AG04450 (cell line): Measurements from ENCODE around the gene FOXJ3. TPM values are rescaled to one million over a fixed set of nuclear protein-coding genes. Genes with fewer than 3 reads are reported as not detected.

ENCODE experiments used
- CTCF ChIA-PET: fragments of 300-600, 350-600 bp; formaldehyde crosslinking; extraction: SDS; loops from one replicate; lab custom pipeline; 2022; ENCODE audit warnings: antibody characterized with exemption, inconsistent platforms; lab: Charles Lee
- POLR2A ChIA-PET: fragments of 350-600 bp; formaldehyde crosslinking; extraction: SDS; loops from one replicate; lab custom pipeline; 2021; ENCODE audit warnings: antibody characterized with exemption, inconsistent platforms; lab: Yijun Ruan, JAX
- DNase-seq: peaks from one replicate; pipeline ENCODE4 v3.0.0-alpha.2; 2011; ENCODE audit warnings: low read depth, low spot score
- H3K27ac ChIP-seq: one replicate; pipeline ENCODE4 v1.5.1; 2012; ENCODE audit warnings: low read depth, low read length, control low read depth
- H3K27me3 ChIP-seq: one replicate; pipeline ENCODE4 v1.6.0; 2012; ENCODE audit warnings: low read length; ENCODE audit not compliant: control insufficient read depth, insufficient read depth
- H3K4me3 ChIP-seq: 2 replicates; pipeline ENCODE4 v1.5.1; 2011; ENCODE audit warnings: mild to moderate bottlenecking, low read depth, low read length, control low read depth
- H3K9me3 ChIP-seq: 2 replicates; pipeline ENCODE4 v1.5.1; 2012; ENCODE audit warnings: low read length; ENCODE audit not compliant: control insufficient read depth, insufficient read depth
- CTCF ChIP-seq: IDR thresholded peaks from 2 replicates; pipeline ENCODE4 v1.5.1; 2011; ENCODE audit warnings: low read depth, low read length, control low read depth, inconsistent platforms
- polyA plus RNA-seq: library from polyadenylated mRNA; depleted of rRNA; stranded (reverse); fragments of >200 nt; gene quantifications from 2 replicates; pipeline ENCODE4 v1.2.3, GENCODE V29; 2011

The FOXJ3 gene
- polyA plus RNA-seq, 1 experiment, result 36.2 TPM

GRCh38 chr1:42173155-42173933 is 161.7 kb downstream of the FOXJ3 start:
- peak; percentile 98 for TF ChIP-seq CTCF
- H3K9me3 ChIP-seq, result no peaks in the 10 kb centered on the region
- no peak for DNase-seq
- H3K4me3 ChIP-seq, result no peak overlapping the region
- no peaks in the 10 kb centered on the region for H3K27me3 ChIP-seq
- ChIA-PET POLR2A (interaction anchor here (0.6 kb wide), 1 partner anchor 14 kb away, joined by 3 read pairs; no protein-coding TSS in a partner anchor), CTCF (interaction anchor here (0.6 to 3.2 kb wide), 86 partner anchors 8 to 695 kb away, joined by 3 to 35 read pairs (median 4); partner anchors contain the start of genes C1orf50, CCDC30, GUCA2A and P3H1)
- no peak overlapping the region for H3K27ac ChIP-seq

DNA sequence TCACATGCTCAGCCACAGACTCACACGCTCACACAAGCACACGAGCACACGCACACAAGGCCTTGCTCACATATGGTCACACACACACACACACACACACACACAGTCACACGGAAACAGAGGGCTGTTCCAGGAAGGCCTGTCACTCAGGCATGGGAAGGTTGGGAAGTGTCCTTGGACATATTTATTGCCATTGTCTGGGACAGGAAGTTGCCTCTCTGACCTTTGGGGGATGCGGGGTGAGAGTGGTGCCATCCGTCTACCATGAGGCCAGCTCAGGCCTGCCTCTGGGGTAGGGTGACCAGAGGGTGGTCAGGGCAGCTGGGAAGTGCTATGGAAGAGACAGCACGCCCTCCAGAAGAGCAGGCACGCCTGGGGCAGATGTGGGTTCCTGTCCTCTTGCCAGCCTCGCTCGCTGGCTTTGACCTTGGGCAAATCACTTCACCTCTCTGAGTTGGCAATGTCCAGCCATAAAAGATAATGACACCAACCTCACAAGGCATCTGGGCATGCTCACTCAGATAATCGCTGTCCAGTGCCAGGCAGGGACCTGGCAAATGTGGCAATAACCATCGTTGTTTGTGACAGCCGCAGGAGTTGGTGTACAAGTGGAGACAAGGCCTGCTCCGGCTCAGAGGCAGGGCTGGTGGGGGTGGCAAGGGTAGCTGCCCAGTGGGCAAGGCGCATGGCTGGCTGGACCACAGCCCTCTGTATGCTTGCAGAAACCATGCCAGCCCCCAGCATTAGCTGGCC is 162.5 kb downstream of the FOXJ3 start:
- no peak overlapping the region for H3K27ac ChIP-seq
- no peaks in the 10 kb centered on the region for H3K9me3 ChIP-seq
- CTCF ChIA-PET, result interaction anchor here (0.6 to 3.2 kb wide), 36 partner anchors 9 to 656 kb away, joined by 3 to 35 read pairs (median 7); partner anchors contain the start of gene GUCA2A
- TF ChIP-seq CTCF, result no peak
- DNase-seq, result no peak
- no peaks in the 10 kb centered on the region for H3K27me3 ChIP-seq
- POLR2A ChIA-PET, result no interaction called here
- H3K4me3 ChIP-seq, result no peak overlapping the region

GRCh38 chr1:42171679-42172266 is 163.3 kb downstream of the FOXJ3 start:
- TF ChIP-seq CTCF, result no peak
- Histone ChIP-seq H3K27ac (no peak overlapping the region), H3K4me3 (no peak overlapping the region), H3K27me3 (no peaks in the 10 kb centered on the region), H3K9me3 (no peaks in the 10 kb centered on the region)
- no peak for DNase-seq
- CTCF ChIA-PET, result interaction anchor here (0.6 to 1.2 kb wide), 3 partner anchors 24 to 280 kb away, joined by 3 to 6 read pairs (median 3); no protein-coding TSS in a partner anchor
- POLR2A ChIA-PET, result no interaction called here

GRCh38 chr1:42170779-42171621 is 164.0 kb downstream of the FOXJ3 start:
- Histone ChIP-seq H3K27me3 (no peaks in the 10 kb centered on the region), H3K9me3 (no peaks in the 10 kb centered on the region), H3K27ac (no peak overlapping the region), H3K4me3 (no peak overlapping the region)
- POLR2A ChIA-PET, result no interaction called here
- no peak for DNase-seq
- CTCF ChIA-PET, result interaction anchor here (0.7 kb wide), 1 partner anchor 24 kb away, joined by 3 read pairs; no protein-coding TSS in a partner anchor
- TF ChIP-seq CTCF, result no peak
